ENCODE results near the gene PPFIA4.

- TF ChIP-seq POLR2AphosphoS5 (IDR thresholded peaks at IDR 0.05; ENCODE audit: low read depth, low read length): no peak
- no peak for TF ChIP-seq POLR2A (IDR thresholded peaks at IDR 0.05; ENCODE audit: low read depth, low read length)
Measured at GRCh38 chr1:202987255-202987654, 39.0 kb upstream of the PPFIA4 start.
